ENCODE data around the gene CBFA2T2.

The CBFA2T2 gene

GRCh38 chr20:33667676-33668465 lies 178.0 kb downstream of the CBFA2T2 start:
- Histone ChIP-seq H3K4me1 (ENCODE audit: control insufficient read depth, insufficient read depth, low read length) (peaks cover 45% of the 10 kb centered on the region), H3K4me3 (ENCODE audit: low read length) (peak overlapping the region; percentile 65), H3K9ac (ENCODE audit: low read length) (peak overlapping the region; percentile 73), H3K27me3 (replicated peaks; ENCODE audit: control insufficient read depth, insufficient read depth, low read length) (no peaks in the 10 kb centered on the region), H3K9me3 (ENCODE audit: control insufficient read depth, low read length) (no peaks in the 10 kb centered on the region), H3K36me3 (ENCODE audit: control insufficient read depth, insufficient read depth, low read length, severe bottlenecking) (peaks cover 30% of the 10 kb centered on the region)
- peak; percentile 92 for DNase-seq (ENCODE audit: low read depth)

GRCh38 chr20:33668466-33669155 lies 178.7 kb downstream of the CBFA2T2 start:
- Histone ChIP-seq H3K9me3 (ENCODE audit: control insufficient read depth, low read length) (no peaks in the 10 kb centered on the region), H3K4me1 (ENCODE audit: control insufficient read depth, insufficient read depth, low read length) (peaks cover 49% of the 10 kb centered on the region), H3K27me3 (replicated peaks; ENCODE audit: control insufficient read depth, insufficient read depth, low read length) (no peaks in the 10 kb centered on the region), H3K9ac (ENCODE audit: low read length) (peak overlapping the region; percentile 73), H3K4me3 (ENCODE audit: low read length) (peak overlapping the region; percentile 65), H3K36me3 (ENCODE audit: control insufficient read depth, insufficient read depth, low read length, severe bottlenecking) (peaks cover 30% of the 10 kb centered on the region)
- DNase-seq (ENCODE audit: low read depth) = no peak

- Histone ChIP-seq H3K9ac (ENCODE audit: low read length) (no peak overlapping the region), H3K4me1 (ENCODE audit: control insufficient read depth, insufficient read depth, low read length) (peaks cover 43% of the 10 kb centered on the region), H3K27me3 (replicated peaks; ENCODE audit: control insufficient read depth, insufficient read depth, low read length) (no peaks in the 10 kb centered on the region), H3K9me3 (ENCODE audit: control insufficient read depth, low read length) (no peaks in the 10 kb centered on the region), H3K36me3 (ENCODE audit: control insufficient read depth, insufficient read depth, low read length, severe bottlenecking) (peaks cover 30% of the 10 kb centered on the region), H3K4me3 (ENCODE audit: low read length) (no peak overlapping the region)
- DNase-seq (ENCODE audit: low read depth) = no peak
These were observed 179.3 kb downstream of the CBFA2T2 start for GRCh38 chr20:33669224-33669623.

- Histone ChIP-seq H3K9me3 (ENCODE audit: control insufficient read depth, low read length) (no peaks in the 10 kb centered on the region), H3K4me1 (ENCODE audit: control insufficient read depth, insufficient read depth, low read length) (peaks cover 46% of the 10 kb centered on the region), H3K36me3 (ENCODE audit: control insufficient read depth, insufficient read depth, low read length, severe bottlenecking) (peaks cover 30% of the 10 kb centered on the region), H3K9ac (ENCODE audit: low read length) (no peak overlapping the region), H3K27me3 (replicated peaks; ENCODE audit: control insufficient read depth, insufficient read depth, low read length) (no peaks in the 10 kb centered on the region), H3K4me3 (ENCODE audit: low read length) (no peak overlapping the region)
- DNase-seq (ENCODE audit: low read depth) = no peak
These were observed 180.2 kb downstream of the CBFA2T2 start for GRCh38 chr20:33669873-33670640.

GRCh38 chr20:33670715-33671499 lies 181.0 kb downstream of the CBFA2T2 start:
- H3K9me3 ChIP-seq (ENCODE audit: control insufficient read depth, low read length) = no peaks in the 10 kb centered on the region
- peaks cover 55% of the 10 kb centered on the region for H3K4me1 ChIP-seq (ENCODE audit: control insufficient read depth, insufficient read depth, low read length)
- H3K36me3 ChIP-seq (ENCODE audit: control insufficient read depth, insufficient read depth, low read length, severe bottlenecking) = peaks cover 30% of the 10 kb centered on the region
- no peak for DNase-seq (ENCODE audit: low read depth)
- H3K4me3 ChIP-seq (ENCODE audit: low read length) = no peak overlapping the region
- H3K9ac ChIP-seq (ENCODE audit: low read length) = no peak overlapping the region
- no peaks in the 10 kb centered on the region for H3K27me3 ChIP-seq (replicated peaks; ENCODE audit: control insufficient read depth, insufficient read depth, low read length)

- Histone ChIP-seq H3K4me3 (ENCODE audit: low read length) (peak overlapping the region; percentile 89), H3K4me1 (ENCODE audit: control insufficient read depth, insufficient read depth, low read length) (peaks cover 57% of the 10 kb centered on the region), H3K36me3 (ENCODE audit: control insufficient read depth, insufficient read depth, low read length, severe bottlenecking) (peaks cover 30% of the 10 kb centered on the region), H3K27me3 (replicated peaks; ENCODE audit: control insufficient read depth, insufficient read depth, low read length) (no peaks in the 10 kb centered on the region), H3K9ac (ENCODE audit: low read length) (peak overlapping the region; percentile 93), H3K9me3 (ENCODE audit: control insufficient read depth, low read length) (no peaks in the 10 kb centered on the region)
- no peak for DNase-seq (ENCODE audit: low read depth)
These were observed 181.8 kb downstream of the CBFA2T2 start for GRCh38 chr20:33671573-33672288.

- Histone ChIP-seq H3K9ac (ENCODE audit: low read length) (peak overlapping the region; percentile 93), H3K4me1 (ENCODE audit: control insufficient read depth, insufficient read depth, low read length) (peaks cover 58% of the 10 kb centered on the region), H3K4me3 (ENCODE audit: low read length) (peak overlapping the region; percentile 89), H3K27me3 (replicated peaks; ENCODE audit: control insufficient read depth, insufficient read depth, low read length) (no peaks in the 10 kb centered on the region), H3K9me3 (ENCODE audit: control insufficient read depth, low read length) (no peaks in the 10 kb centered on the region), H3K36me3 (ENCODE audit: control insufficient read depth, insufficient read depth, low read length, severe bottlenecking) (peaks cover 30% of the 10 kb centered on the region)
- DNase-seq (ENCODE audit: low read depth) = no peak
These were observed 182.7 kb downstream of the CBFA2T2 start for GRCh38 chr20:33672426-33673113.

- no peak for DNase-seq (ENCODE audit: low read depth)
- Histone ChIP-seq H3K27me3 (replicated peaks; ENCODE audit: control insufficient read depth, insufficient read depth, low read length) (no peaks in the 10 kb centered on the region), H3K36me3 (ENCODE audit: control insufficient read depth, insufficient read depth, low read length, severe bottlenecking) (peaks cover 30% of the 10 kb centered on the region), H3K9me3 (ENCODE audit: control insufficient read depth, low read length) (no peaks in the 10 kb centered on the region), H3K9ac (ENCODE audit: low read length) (peak overlapping the region; percentile 93), H3K4me1 (ENCODE audit: control insufficient read depth, insufficient read depth, low read length) (peaks cover 58% of the 10 kb centered on the region), H3K4me3 (ENCODE audit: low read length) (peak overlapping the region; percentile 89)
These were observed 183.2 kb downstream of the CBFA2T2 start for GRCh38 chr20:33673114-33673409.

- H3K27me3 ChIP-seq (replicated peaks; ENCODE audit: control insufficient read depth, insufficient read depth, low read length) = no peaks in the 10 kb centered on the region
- H3K9ac ChIP-seq (ENCODE audit: low read length) = peak overlapping the region; percentile 93
- DNase-seq (ENCODE audit: low read depth) = no peak
- H3K9me3 ChIP-seq (ENCODE audit: control insufficient read depth, low read length) = no peaks in the 10 kb centered on the region
- H3K4me1 ChIP-seq (ENCODE audit: control insufficient read depth, insufficient read depth, low read length) = peaks cover 58% of the 10 kb centered on the region
- peak overlapping the region; percentile 89 for H3K4me3 ChIP-seq (ENCODE audit: low read length)
- peaks cover 26% of the 10 kb centered on the region for H3K36me3 ChIP-seq (ENCODE audit: control insufficient read depth, insufficient read depth, low read length, severe bottlenecking)
These were observed 183.8 kb downstream of the CBFA2T2 start for GRCh38 chr20:33673410-33674293.

Measured in adipocyte (in vitro differentiated cells).